WTC11 (cell line): ENCODE results near the gene KCNV2. TPM values are rescaled to one million over a fixed set of nuclear protein-coding genes. Genes with fewer than 3 reads are reported as not detected.
A peak's percentile ranks its signal among the peaks of the same experiment; 100 is the strongest.

Experiments used
- ATAC-seq: fragments of 200-7000 bp; cut with Tn5 transposase; 2 replicates; pipeline ENCODE4 v1.10.0; 2021; ENCODE audit warnings: mild to moderate bottlenecking, moderate library complexity
- CTCF ChIA-PET: fragments of 300-600 bp; sonication (Branson Sonifier 250); formaldehyde crosslinking; loops from one replicate; lab custom pipeline; 2021; ENCODE audit warnings: antibody characterized with exemption; lab: Charles Lee
- POLR2A ChIA-PET: fragments of 350-600 bp; sonication (Branson Sonifier 250); formaldehyde crosslinking; loops from one replicate; lab custom pipeline; 2021; ENCODE audit warnings: antibody characterized with exemption; lab: Charles Lee
- DNase-seq: peaks from one replicate; pipeline ENCODE4 v3.0.0; 2021; ENCODE audit warnings: low spot score
- H3K27ac Mint-ChIP-seq: 2 replicates; pipeline ENCODE4 v1.8.0; 2021; ENCODE audit warnings: mixed read lengths
- H3K27me3 Mint-ChIP-seq: 2 replicates; pipeline ENCODE4 v1.8.0; 2021; ENCODE audit warnings: low read depth, mild to moderate bottlenecking, moderate library complexity, mixed read lengths
- H3K36me3 Mint-ChIP-seq: 2 replicates; pipeline ENCODE4 v1.8.0; 2021; ENCODE audit warnings: mixed read lengths
- H3K4me1 Mint-ChIP-seq: 2 replicates; pipeline ENCODE4 v1.8.0; 2022; ENCODE audit warnings: mixed read lengths
- H3K4me3 Mint-ChIP-seq: 2 replicates; pipeline ENCODE4 v1.8.0; 2021; ENCODE audit warnings: mild to moderate bottlenecking, moderate library complexity, mixed read lengths
- H3K9me3 Mint-ChIP-seq: 2 replicates; pipeline ENCODE4 v1.8.0; 2021; ENCODE audit warnings: mixed read lengths
- CDX4 ChIP-seq: fragments of 250-450 bp; sonication (Bioruptor Pico); IDR thresholded peaks from 2 replicates; pipeline ENCODE4 v1.9.0; 2021; ENCODE audit warnings: moderate library complexity, mild to moderate bottlenecking, inconsistent platforms, borderline replicate concordance
- CTCF ChIP-seq: fragments of 200-600 bp; IDR thresholded peaks from 2 replicates; pipeline ENCODE4 v1.8.0; 2022; ENCODE audit warnings: antibody characterized with exemption
- E2F5 ChIP-seq: sonication (generic); formaldehyde crosslinking; IDR thresholded peaks from 2 replicates; pipeline ENCODE4 v1.8.1; 2022; ENCODE audit warnings: mild to moderate bottlenecking, moderate library complexity, missing genetic modification reagents
- EMX1 ChIP-seq: fragments of 250-450 bp; sonication (Bioruptor Pico); IDR thresholded peaks from 2 replicates; pipeline ENCODE4 v1.8.0; 2021; ENCODE audit warnings: mild to moderate bottlenecking
- FOXP1 ChIP-seq: sonication (generic); formaldehyde crosslinking; IDR thresholded peaks from 2 replicates; pipeline ENCODE4 v1.8.0; 2022; ENCODE audit warnings: missing genetic modification reagents, mild to moderate bottlenecking, moderate library complexity, borderline replicate concordance
- GABPB1 ChIP-seq: sonication (generic); formaldehyde crosslinking; IDR thresholded peaks from 2 replicates; pipeline ENCODE4 v1.8.1; 2023; ENCODE audit warnings: mild to moderate bottlenecking, missing genetic modification reagents
- HMGA2 ChIP-seq: fragments of 250-450 bp; sonication (Bioruptor Pico); IDR thresholded peaks from 2 replicates; pipeline ENCODE4 v1.4.0; 2021; ENCODE audit warnings: mild to moderate bottlenecking, moderate library complexity
- IRF2 ChIP-seq: sonication (generic); formaldehyde crosslinking; IDR thresholded peaks from 2 replicates; pipeline ENCODE4 v1.8.0; 2022; ENCODE audit warnings: low read depth, missing genetic modification reagents, borderline replicate concordance
- JAZF1 ChIP-seq: fragments of 250-450 bp; sonication (Bioruptor Pico); IDR thresholded peaks from 2 replicates; pipeline ENCODE4 v1.9.0; 2021; ENCODE audit warnings: moderate library complexity, mild to moderate bottlenecking, inconsistent platforms
- MAX ChIP-seq: sonication (generic); formaldehyde crosslinking; IDR thresholded peaks from 2 replicates; pipeline ENCODE4 v1.8.0; 2022; ENCODE audit warnings: mild to moderate bottlenecking, missing genetic modification reagents
- NFATC4 ChIP-seq: fragments of 250-450 bp; sonication (Bioruptor Pico); IDR thresholded peaks from 2 replicates; pipeline ENCODE4 v1.9.0; 2021; ENCODE audit warnings: mild to moderate bottlenecking
- PRDM15 ChIP-seq: sonication (generic); formaldehyde crosslinking; IDR thresholded peaks from 2 replicates; pipeline ENCODE4 v1.8.0; 2022; ENCODE audit warnings: missing genetic modification reagents
- RORB ChIP-seq: fragments of 250-450 bp; sonication (Bioruptor Pico); IDR thresholded peaks from 2 replicates; pipeline ENCODE4 v1.9.0; 2021; ENCODE audit warnings: mild to moderate bottlenecking
- SP1 ChIP-seq: sonication (generic); formaldehyde crosslinking; conservative IDR thresholded peaks from 2 replicates; pipeline ENCODE4 v1.8.1; 2022; ENCODE audit warnings: missing genetic modification reagents
- TP53 ChIP-seq: sonication (generic); formaldehyde crosslinking; IDR thresholded peaks from 2 replicates; pipeline ENCODE4 v1.8.1; 2023; ENCODE audit warnings: mild to moderate bottlenecking, missing genetic modification reagents
- ZBTB21 ChIP-seq: sonication (generic); formaldehyde crosslinking; IDR thresholded peaks from 2 replicates; pipeline ENCODE4 v1.8.1; 2023; ENCODE audit warnings: mild to moderate bottlenecking, missing genetic modification reagents, borderline replicate concordance
- ZBTB43 ChIP-seq: sonication (generic); formaldehyde crosslinking; IDR thresholded peaks from 2 replicates; pipeline ENCODE4 v1.8.1; 2023; ENCODE audit warnings: mild to moderate bottlenecking, missing genetic modification reagents
- ZNF281 ChIP-seq: sonication (generic); formaldehyde crosslinking; IDR thresholded peaks from 2 replicates; pipeline ENCODE4 v1.8.0; 2023; ENCODE audit warnings: mild to moderate bottlenecking, missing genetic modification reagents
- ZNF416 ChIP-seq: fragments of 250-450 bp; sonication (Bioruptor Pico); IDR thresholded peaks from 2 replicates; pipeline ENCODE4 v1.9.0; 2021; ENCODE audit warnings: mild to moderate bottlenecking, inconsistent platforms
- ZNF425 ChIP-seq: fragments of 250-450 bp; sonication (Bioruptor Pico); conservative IDR thresholded peaks from 2 replicates; pipeline ENCODE4 v1.9.0; 2021; ENCODE audit warnings: mild to moderate bottlenecking
- ZNF671 ChIP-seq: fragments of 250-450 bp; sonication (Bioruptor Pico); IDR thresholded peaks from 2 replicates; pipeline ENCODE4 v1.8.0; 2021; ENCODE audit warnings: mild to moderate bottlenecking
- total RNA-seq: library from RNA; stranded (reverse); gene quantifications from 3 replicates; pipeline ENCODE4 v1.2.3, GENCODE V29; 2021

KCNV2 gene
- total RNA-seq, 1 experiment from 2014 or later = not detected

- DNase-seq = no peak
- no peak overlapping the region for H3K4me3 Mint-ChIP-seq
- no peaks in the 10 kb centered on the region for H3K9me3 Mint-ChIP-seq
- CTCF ChIA-PET = interaction anchor here (0.8 kb wide), 1 partner anchor 11 kb away, joined by 3 read pairs; no protein-coding TSS in a partner anchor
- POLR2A ChIA-PET = no interaction called here
- H3K27ac Mint-ChIP-seq = no peak overlapping the region
- peaks cover 53% of the 10 kb centered on the region for H3K4me1 Mint-ChIP-seq
- no peak for TF ChIP-seq EMX1 (CRISPR knock-in tag)
- no peak for TF ChIP-seq ZBTB21
- no peak for TF ChIP-seq HMGA2 (CRISPR knock-in tag)
- TF ChIP-seq RORB (CRISPR knock-in tag) = no peak
- no peak for TF ChIP-seq SP1 (CRISPR knock-in tag)
- no peak for TF ChIP-seq CTCF
- TF ChIP-seq ZNF281 (CRISPR knock-in tag) = no peak
- no peak for TF ChIP-seq NFATC4 (CRISPR knock-in tag)
- no peak for TF ChIP-seq FOXP1 (CRISPR knock-in tag)
- no peak for TF ChIP-seq ZNF425 (CRISPR knock-in tag)
- no peak for TF ChIP-seq E2F5 (CRISPR knock-in tag)
- no peak for ATAC-seq
- no peaks in the 10 kb centered on the region for H3K27me3 Mint-ChIP-seq
- peaks cover 20% of the 10 kb centered on the region for H3K36me3 Mint-ChIP-seq
Observed at GRCh38 chr9:2758898-2759510, 41.7 kb downstream of the KCNV2 start.

- ATAC-seq = no peak
- TF ChIP-seq IRF2 (CRISPR knock-in tag) = no peak
- TF ChIP-seq PRDM15 (CRISPR knock-in tag) = no peak
- no peak for TF ChIP-seq EMX1 (CRISPR knock-in tag)
- no peak for TF ChIP-seq JAZF1 (CRISPR knock-in tag)
- no peak for TF ChIP-seq CDX4 (CRISPR knock-in tag)
- no peak for TF ChIP-seq MAX (CRISPR knock-in tag)
- no peak for TF ChIP-seq GABPB1 (CRISPR knock-in tag)
- TF ChIP-seq ZNF416 = no peak
- no peak for TF ChIP-seq TP53 (CRISPR knock-in tag)
- TF ChIP-seq ZBTB43 (CRISPR knock-in tag) = no peak
- TF ChIP-seq ZNF671 = no peak
- TF ChIP-seq RORB (CRISPR knock-in tag) = no peak
Observed at GRCh38 chr9:2761424-2761823, 44.1 kb downstream of the KCNV2 start.

More at GRCh38 chr9:2761424-2761823, 44.1 kb downstream of the KCNV2 start:
- H3K27ac Mint-ChIP-seq = peak overlapping the region; percentile 18; the same call in 1 of the 2 replicates
- H3K4me1 Mint-ChIP-seq = peaks cover 52% of the 10 kb centered on the region
- POLR2A ChIA-PET = no interaction called here
- H3K9me3 Mint-ChIP-seq = no peaks in the 10 kb centered on the region
- CTCF ChIA-PET = interaction anchor here (1.0 to 1.5 kb wide), 2 partner anchors 13 to 96 kb away, joined by 4 to 5 read pairs; no protein-coding TSS in a partner anchor
- DNase-seq = no peak
- H3K4me3 Mint-ChIP-seq = no peak overlapping the region
- no peaks in the 10 kb centered on the region for H3K27me3 Mint-ChIP-seq
- peaks cover 17% of the 10 kb centered on the region for H3K36me3 Mint-ChIP-seq
